Measurements from ENCODE around the gene DUSP2.

DUSP2 gene

DNA sequence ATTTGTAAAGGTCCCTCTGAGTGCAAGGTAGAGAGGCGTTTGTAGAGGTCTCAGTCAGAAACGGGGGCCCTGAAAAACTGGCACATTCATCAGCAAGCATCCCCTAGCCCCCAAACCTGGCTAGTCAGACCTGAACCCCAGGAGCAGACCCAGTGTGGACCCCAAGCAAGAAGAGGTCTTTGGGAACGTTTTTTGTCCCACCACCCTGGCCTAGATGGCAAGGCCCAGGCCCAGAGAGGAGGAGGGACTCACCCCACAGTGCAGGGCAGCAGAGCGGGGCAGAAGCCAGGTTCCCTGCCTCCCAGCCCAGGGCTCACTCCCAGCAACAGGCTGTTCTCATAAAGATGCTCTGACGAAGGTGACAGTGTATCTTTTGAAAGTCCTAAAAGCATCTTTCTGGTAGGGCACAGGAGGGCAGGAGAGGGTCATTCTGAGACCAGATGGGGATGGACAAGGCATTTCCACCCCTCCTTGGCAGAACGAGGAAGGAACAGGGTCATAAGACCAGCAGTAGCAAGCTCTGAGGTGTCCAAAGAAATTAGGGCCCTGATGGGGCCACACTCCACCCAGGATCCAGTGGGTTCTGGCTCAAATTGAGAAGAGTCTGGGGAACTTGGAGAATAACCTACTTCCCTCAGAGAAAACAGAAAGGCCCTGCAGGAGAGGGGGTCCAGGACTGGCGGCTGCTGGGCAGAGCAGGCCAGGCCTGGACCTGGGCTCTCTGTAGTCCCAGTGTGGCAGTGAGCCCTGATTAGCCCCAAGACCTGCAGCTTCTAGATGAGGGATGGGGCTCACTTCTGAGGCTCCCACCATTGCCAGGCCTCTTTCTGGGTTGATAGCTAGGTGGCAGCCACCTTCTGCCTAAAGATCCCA lies 47.1 kb downstream of the DUSP2 start:
- H3K27me3 Mint-ChIP-seq = no peaks in the 10 kb centered on the region
- no peak overlapping the region for H3K4me3 Mint-ChIP-seq
- no peak overlapping the region for H3K27ac Mint-ChIP-seq
- no peaks in the 10 kb centered on the region for H3K9me3 Mint-ChIP-seq
- H3K4me1 Mint-ChIP-seq = no peaks in the 10 kb centered on the region
- no peaks in the 10 kb centered on the region for H3K36me3 Mint-ChIP-seq

GRCh38 chr2:96097441-96097840 lies 47.8 kb downstream of the DUSP2 start:
- Mint-ChIP-seq H3K4me1 (no peaks in the 10 kb centered on the region), H3K36me3 (no peaks in the 10 kb centered on the region), H3K4me3 (no peak overlapping the region), H3K27me3 (no peaks in the 10 kb centered on the region), H3K27ac (no peak overlapping the region), H3K9me3 (no peaks in the 10 kb centered on the region)

DNA sequence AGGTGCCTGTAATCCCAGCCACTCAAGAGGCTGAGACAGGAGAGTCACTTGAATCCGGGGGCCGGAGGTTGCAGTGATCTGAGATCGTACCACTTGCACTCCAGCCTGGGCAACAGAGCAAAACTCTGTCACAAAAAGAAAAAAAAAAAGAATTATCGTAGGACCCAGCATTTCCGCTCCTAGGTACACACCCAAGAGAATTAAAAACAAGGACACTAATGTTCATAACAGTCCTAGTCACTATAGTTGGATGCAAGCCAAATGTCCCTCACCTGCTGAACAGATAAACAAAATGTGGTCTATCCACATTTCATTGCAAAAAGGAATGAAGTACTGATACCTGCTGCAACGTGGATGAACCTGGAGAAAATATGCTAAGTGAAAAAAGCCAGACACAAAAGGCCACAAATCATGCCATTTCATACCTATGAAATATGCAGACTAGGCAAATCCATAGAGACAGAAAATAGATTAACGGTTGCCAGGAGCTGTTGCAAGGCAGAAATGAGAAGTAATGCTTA lies 50.1 kb downstream of the DUSP2 start:
- Mint-ChIP-seq H3K9me3 (no peaks in the 10 kb centered on the region), H3K27ac (no peak overlapping the region), H3K36me3 (no peaks in the 10 kb centered on the region), H3K27me3 (no peaks in the 10 kb centered on the region), H3K4me3 (no peak overlapping the region), H3K4me1 (no peaks in the 10 kb centered on the region)

DNA sequence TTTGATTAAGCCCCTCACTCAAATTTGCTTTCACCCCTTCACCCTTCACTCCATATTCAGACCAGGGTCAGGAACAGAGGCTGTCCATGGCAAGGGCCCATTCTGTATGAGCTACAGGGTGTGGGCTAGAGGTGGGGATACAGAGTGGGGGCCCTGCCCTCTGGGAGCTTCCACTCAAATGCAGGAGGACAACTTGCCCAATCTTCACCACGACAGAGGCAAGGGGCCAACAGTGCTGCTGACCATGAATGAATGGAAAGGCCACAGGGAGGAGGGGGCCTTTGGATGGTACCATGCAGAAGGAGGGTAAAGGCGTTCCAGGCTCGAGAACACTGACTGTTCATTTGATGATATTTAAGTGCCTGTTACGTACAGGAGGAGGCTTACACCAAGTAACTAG lies 51.7 kb downstream of the DUSP2 start:
- no peaks in the 10 kb centered on the region for H3K27me3 Mint-ChIP-seq
- H3K4me1 Mint-ChIP-seq = no peaks in the 10 kb centered on the region
- no peak overlapping the region for H3K27ac Mint-ChIP-seq
- H3K4me3 Mint-ChIP-seq = no peak overlapping the region
- no peaks in the 10 kb centered on the region for H3K36me3 Mint-ChIP-seq
- H3K9me3 Mint-ChIP-seq = no peaks in the 10 kb centered on the region
